Hindlimb muscle (tissue), 1 donor: ENCODE results near the gene RDX. TPM values are rescaled to one million over a fixed set of nuclear protein-coding genes. Genes with fewer than 3 reads are reported as not detected.

Source experiments
- DNase-seq: peaks from one replicate; pipeline ENCODE4 v3.0.0-alpha.2; 2013
- polyA plus RNA-seq: library from polyadenylated mRNA; unstranded; fragments of 120-200 nt; gene quantifications from one replicate; pipeline ENCODE4 v1.2.1, GENCODE V29; 2013; ENCODE audit not compliant: insufficient read length

RDX gene
- polyA plus RNA-seq, 1 donor = 67.0 TPM

GRCh38 chr11:110169738-110170137, 126.7 kb downstream of the RDX start:
- DNase-seq = no peak

- DNase-seq = no peak
These were observed 128.2 kb downstream of the RDX start for GRCh38 chr11:110168033-110168803.

- no peak for DNase-seq
These were observed 131.1 kb downstream of the RDX start for GRCh38 chr11:110165039-110165925.

- no peak for DNase-seq
These were observed 134.2 kb downstream of the RDX start for GRCh38 chr11:110162216-110162615.

- DNase-seq = no peak
These were observed 135.4 kb downstream of the RDX start for GRCh38 chr11:110161061-110161460.

GRCh38 chr11:110160437-110160836, 136.0 kb downstream of the RDX start:
- no peak for DNase-seq

GRCh38 chr11:110160016-110160415, 136.4 kb downstream of the RDX start:
- DNase-seq = no peak

- DNase-seq = no peak
These were observed 136.9 kb downstream of the RDX start for GRCh38 chr11:110159476-110159875.

GRCh38 chr11:110158317-110159200, 137.9 kb downstream of the RDX start:
- DNase-seq = no peak

- DNase-seq = no peak
These were observed 139.9 kb downstream of the RDX start for GRCh38 chr11:110156503-110156902.

- no peak for DNase-seq
These were observed 142.9 kb downstream of the RDX start for GRCh38 chr11:110153474-110153873.

GRCh38 chr11:110152199-110152598, 144.2 kb downstream of the RDX start:
- DNase-seq = no peak

GRCh38 chr11:110148775-110149744, 147.4 kb downstream of the RDX start:
- no peak for DNase-seq

- no peak for DNase-seq
These were observed 148.3 kb downstream of the RDX start for GRCh38 chr11:110147962-110148709.

- no peak for DNase-seq
These were observed 154.6 kb downstream of the RDX start for GRCh38 chr11:110141812-110142211.

- no peak for DNase-seq
These were observed 162.3 kb downstream of the RDX start for GRCh38 chr11:110134110-110134509.

- DNase-seq = no peak
These were observed 163.3 kb downstream of the RDX start for GRCh38 chr11:110133160-110133559.

- DNase-seq = no peak
These were observed 164.9 kb downstream of the RDX start for GRCh38 chr11:110131386-110132123.

- DNase-seq = no peak
These were observed 165.7 kb downstream of the RDX start for GRCh38 chr11:110130642-110131238.

GRCh38 chr11:110128161-110128560, 168.3 kb downstream of the RDX start:
- DNase-seq = no peak
